Measurements from ENCODE around the gene PIGT. TPM values are rescaled to one million over a fixed set of nuclear protein-coding genes. Genes with fewer than 3 reads are reported as not detected.

The PIGT gene
- polyA plus RNA-seq, 4 donors, result 49.7 to 119 (median 68.1) TPM

GRCh38 chr20:45409521-45410272 lies 6.2 kb upstream of the PIGT start:
- H3K9me3 ChIP-seq (ENCODE audit: control insufficient read depth in 2 of 2, insufficient read depth in 1 of 2, low read depth in 1 of 2, low read length in 1 of 2), result no peaks in the 10 kb centered on the region
- peaks cover 2 to 13% (median 7%) of the 10 kb centered on the region in 3 donors for H3K4me1 ChIP-seq (ENCODE audit: control insufficient read depth in 3 of 3, insufficient read depth in 2 of 3, low read depth in 1 of 3, low read length in 2 of 3)
- DNase-seq, result peak; percentile 26 to 92

GRCh38 chr20:45410887-45411286 lies 5.1 kb upstream of the PIGT start:
- peaks cover 2 to 13% (median 7%) of the 10 kb centered on the region in 3 donors for H3K4me1 ChIP-seq (ENCODE audit: control insufficient read depth in 3 of 3, insufficient read depth in 2 of 3, low read depth in 1 of 3, low read length in 2 of 3)
- no peak for FAIRE-seq
- peaks cover 0 to 11% (median 2%) of the 10 kb centered on the region in 3 donors for H3K36me3 ChIP-seq (ENCODE audit: control insufficient read depth in 3 of 3, insufficient read depth in 2 of 3, low read depth in 1 of 3, low read length in 3 of 3)
- peak; percentile 80 to 84 for DNase-seq
- H3K27ac ChIP-seq (ENCODE audit: low read depth in 1 of 3, low read length in 2 of 3), result peak overlapping the region; percentile 65 to 81 (median 74)
- no peaks in the 10 kb centered on the region for H3K9me3 ChIP-seq (ENCODE audit: control insufficient read depth in 2 of 2, insufficient read depth in 1 of 2, low read depth in 1 of 2, low read length in 1 of 2)
- no peaks in the 10 kb centered on the region for H3K27me3 ChIP-seq (ENCODE audit: control insufficient read depth in 3 of 3, insufficient read depth in 3 of 3, low read length in 3 of 3)
- H3K4me3 ChIP-seq (ENCODE audit: low read depth in 1 of 3, low read length in 3 of 3), result no peak overlapping the region
- 15 to 55% (median 39%) methylated on average over 8 of the region's 8 CpGs for WGBS, 3 donors

More at GRCh38 chr20:45409521-45410272, 6.2 kb upstream of the PIGT start:
- H3K36me3 ChIP-seq (ENCODE audit: control insufficient read depth in 3 of 3, insufficient read depth in 2 of 3, low read depth in 1 of 3, low read length in 3 of 3), result peaks cover 0 to 11% (median 2%) of the 10 kb centered on the region in 3 donors
- no peak overlapping the region for H3K4me3 ChIP-seq (ENCODE audit: low read depth in 1 of 3, low read length in 3 of 3)
- 80 to 87% (median 82%) methylated on average over 7 of the region's 7 CpGs for WGBS, 3 donors
- peak overlapping the region in 2 of 3 donors; percentile 55 to 66 for H3K27ac ChIP-seq (ENCODE audit: low read depth in 1 of 3, low read length in 2 of 3)
- peaks cover 0 to 2% (median 0%) of the 10 kb centered on the region in 3 donors for H3K27me3 ChIP-seq (ENCODE audit: control insufficient read depth in 3 of 3, insufficient read depth in 3 of 3, low read length in 3 of 3)
- no peak for FAIRE-seq

- peaks cover 0 to 11% (median 2%) of the 10 kb centered on the region in 3 donors for H3K36me3 ChIP-seq (ENCODE audit: control insufficient read depth in 3 of 3, insufficient read depth in 2 of 3, low read depth in 1 of 3, low read length in 3 of 3)
- DNase-seq, result no peak
- H3K27ac ChIP-seq (ENCODE audit: low read depth in 1 of 3, low read length in 2 of 3), result peak overlapping the region in 1 of 3 donors; percentile 2
- no peaks in the 10 kb centered on the region for H3K9me3 ChIP-seq (ENCODE audit: control insufficient read depth in 2 of 2, insufficient read depth in 1 of 2, low read depth in 1 of 2, low read length in 1 of 2)
- peaks cover 4 to 18% (median 7%) of the 10 kb centered on the region in 3 donors for H3K4me1 ChIP-seq (ENCODE audit: control insufficient read depth in 3 of 3, insufficient read depth in 2 of 3, low read depth in 1 of 3, low read length in 2 of 3)
- FAIRE-seq, result no peak
- no peak overlapping the region for H3K4me3 ChIP-seq (ENCODE audit: low read depth in 1 of 3, low read length in 3 of 3)
- no peaks in the 10 kb centered on the region for H3K27me3 ChIP-seq (ENCODE audit: control insufficient read depth in 3 of 3, insufficient read depth in 3 of 3, low read length in 3 of 3)
- 86 to 90% (median 87%) methylated on average over 5 of the region's 5 CpGs for WGBS, 3 donors
These were observed 3.3 kb upstream of the PIGT start for GRCh38 chr20:45412653-45413052.

GRCh38 chr20:45413479-45413878 lies 2.5 kb upstream of the PIGT start:
- 75 to 87% (median 83%) methylated on average over 3 of the region's 3 CpGs for WGBS, 3 donors
- Histone ChIP-seq H3K4me3 (ENCODE audit: low read depth in 1 of 3, low read length in 3 of 3) (no peak overlapping the region), H3K36me3 (ENCODE audit: control insufficient read depth in 3 of 3, insufficient read depth in 2 of 3, low read depth in 1 of 3, low read length in 3 of 3) (peaks cover 0 to 12% (median 2%) of the 10 kb centered on the region in 3 donors), H3K4me1 (ENCODE audit: control insufficient read depth in 3 of 3, insufficient read depth in 2 of 3, low read depth in 1 of 3, low read length in 2 of 3) (peaks cover 4 to 18% (median 10%) of the 10 kb centered on the region in 3 donors), H3K9me3 (ENCODE audit: control insufficient read depth in 2 of 2, insufficient read depth in 1 of 2, low read depth in 1 of 2, low read length in 1 of 2) (no peaks in the 10 kb centered on the region), H3K27me3 (ENCODE audit: control insufficient read depth in 3 of 3, insufficient read depth in 3 of 3, low read length in 3 of 3) (no peaks in the 10 kb centered on the region), H3K27ac (ENCODE audit: low read depth in 1 of 3, low read length in 2 of 3) (no peak overlapping the region)
- FAIRE-seq (no peak), DNase-seq (no peak)

- H3K4me1 ChIP-seq (ENCODE audit: control insufficient read depth in 3 of 3, insufficient read depth in 2 of 3, low read depth in 1 of 3, low read length in 2 of 3), result peaks cover 2 to 5% (median 3%) of the 10 kb centered on the region in 3 donors
- WGBS, 3 donors, result 49 to 66% (median 57%) methylated on average over 2 of the region's 2 CpGs
- FAIRE-seq (no peak), DNase-seq (no peak)
- H3K27ac ChIP-seq (ENCODE audit: low read depth in 1 of 3, low read length in 2 of 3), result no peak overlapping the region
- peak overlapping the region; percentile 79 to 96 (median 94) for H3K4me3 ChIP-seq (ENCODE audit: low read depth in 1 of 3, low read length in 3 of 3)
- peaks cover 4 to 32% (median 14%) of the 10 kb centered on the region in 3 donors for H3K36me3 ChIP-seq (ENCODE audit: control insufficient read depth in 3 of 3, insufficient read depth in 2 of 3, low read depth in 1 of 3, low read length in 3 of 3)
- no peaks in the 10 kb centered on the region for H3K9me3 ChIP-seq (ENCODE audit: control insufficient read depth in 2 of 2, insufficient read depth in 1 of 2, low read depth in 1 of 2, low read length in 1 of 2)
- no peaks in the 10 kb centered on the region for H3K27me3 ChIP-seq (ENCODE audit: control insufficient read depth in 3 of 3, insufficient read depth in 3 of 3, low read length in 3 of 3)
These were observed 976 bp downstream of the PIGT start for GRCh38 chr20:45416917-45417316.

GRCh38 chr20:45419188-45420091 lies 3.5 kb downstream of the PIGT start:
- Histone ChIP-seq H3K4me3 (ENCODE audit: low read depth in 1 of 3, low read length in 3 of 3) (no peak overlapping the region), H3K27ac (ENCODE audit: low read depth in 1 of 3, low read length in 2 of 3) (peak overlapping the region in 2 of 3 donors; percentile 65 to 72), H3K36me3 (ENCODE audit: control insufficient read depth in 3 of 3, insufficient read depth in 2 of 3, low read depth in 1 of 3, low read length in 3 of 3) (peaks cover 10 to 48% (median 18%) of the 10 kb centered on the region in 3 donors), H3K4me1 (ENCODE audit: control insufficient read depth in 3 of 3, insufficient read depth in 2 of 3, low read depth in 1 of 3, low read length in 2 of 3) (peaks cover 2 to 5% (median 3%) of the 10 kb centered on the region in 3 donors), H3K9me3 (ENCODE audit: control insufficient read depth in 2 of 2, insufficient read depth in 1 of 2, low read depth in 1 of 2, low read length in 1 of 2) (no peaks in the 10 kb centered on the region), H3K27me3 (ENCODE audit: control insufficient read depth in 3 of 3, insufficient read depth in 3 of 3, low read length in 3 of 3) (no peaks in the 10 kb centered on the region)
- WGBS, 3 donors, result 33 to 63% (median 44%) methylated on average over 17 of the region's 17 CpGs
- FAIRE-seq (no peak), DNase-seq (peak; percentile 59 to 78)

GRCh38 chr20:45420125-45420524 lies 4.2 kb downstream of the PIGT start:
- Histone ChIP-seq H3K4me1 (ENCODE audit: control insufficient read depth in 3 of 3, insufficient read depth in 2 of 3, low read depth in 1 of 3, low read length in 2 of 3) (peaks cover 2 to 5% (median 3%) of the 10 kb centered on the region in 3 donors), H3K4me3 (ENCODE audit: low read depth in 1 of 3, low read length in 3 of 3) (no peak overlapping the region), H3K27ac (ENCODE audit: low read depth in 1 of 3, low read length in 2 of 3) (peak overlapping the region in 2 of 3 donors; percentile 26 to 38), H3K27me3 (ENCODE audit: control insufficient read depth in 3 of 3, insufficient read depth in 3 of 3, low read length in 3 of 3) (no peaks in the 10 kb centered on the region), H3K36me3 (ENCODE audit: control insufficient read depth in 3 of 3, insufficient read depth in 2 of 3, low read depth in 1 of 3, low read length in 3 of 3) (peaks cover 11 to 51% (median 21%) of the 10 kb centered on the region in 3 donors), H3K9me3 (ENCODE audit: control insufficient read depth in 2 of 2, insufficient read depth in 1 of 2, low read depth in 1 of 2, low read length in 1 of 2) (no peaks in the 10 kb centered on the region)
- WGBS, 3 donors, result 89 to 94% (median 91%) methylated on average over 8 of the region's 8 CpGs
- DNase-seq, result no peak
- FAIRE-seq, result no peak

- Histone ChIP-seq H3K4me3 (ENCODE audit: low read depth in 1 of 3, low read length in 3 of 3) (no peak overlapping the region), H3K9me3 (ENCODE audit: control insufficient read depth in 2 of 2, insufficient read depth in 1 of 2, low read depth in 1 of 2, low read length in 1 of 2) (no peaks in the 10 kb centered on the region), H3K36me3 (ENCODE audit: control insufficient read depth in 3 of 3, insufficient read depth in 2 of 3, low read depth in 1 of 3, low read length in 3 of 3) (peaks cover 11 to 58% (median 21%) of the 10 kb centered on the region in 3 donors), H3K4me1 (ENCODE audit: control insufficient read depth in 3 of 3, insufficient read depth in 2 of 3, low read depth in 1 of 3, low read length in 2 of 3) (peaks cover 0 to 12% (median 4%) of the 10 kb centered on the region in 3 donors), H3K27ac (ENCODE audit: low read depth in 1 of 3, low read length in 2 of 3) (no peak overlapping the region), H3K27me3 (ENCODE audit: control insufficient read depth in 3 of 3, insufficient read depth in 3 of 3, low read length in 3 of 3) (no peaks in the 10 kb centered on the region)
- whole genome bisulfite sequencing, 3 donors, result 95 to 100% (median 98%) methylated on average over 2 of the region's 2 CpGs
- FAIRE-seq (no peak), DNase-seq (no peak)
These were observed 7.8 kb downstream of the PIGT start for GRCh38 chr20:45423700-45424099.

Data from small intestine (tissue), 7 donors.